HCT116 (cell line): ENCODE data around the gene FAM47E. TPM values are rescaled to one million over a fixed set of nuclear protein-coding genes. Genes with fewer than 3 reads are reported as not detected.

Experiments
- ATAC-seq: fragments of 200-7000 bp; cut with Tn5 transposase; 2 replicates; pipeline ENCODE4 v1.9.1; 2020; ENCODE audit warnings: mild to moderate bottlenecking, moderate library complexity
- BruUV-seq: library from RNA; stranded (reverse); fragments of 400-500 nt; replicated peaks from 2 replicates; lab custom pipeline; 2021; lab: Mats Ljungman, UMichigan
- CTCF ChIA-PET: fragments of 300-600 bp; sonication (Branson Sonifier 250); formaldehyde crosslinking; loops from one replicate; lab custom pipeline; 2021; ENCODE audit warnings: antibody characterized with exemption; lab: Charles Lee
- POLR2A ChIA-PET: fragments of 300-600, 350-600 bp; sonication (Branson Sonifier 250); formaldehyde crosslinking; loops from one replicate; lab custom pipeline; 2021; ENCODE audit warnings: antibody characterized with exemption; lab: Charles Lee
- RAD21 ChIA-PET, 2 experiments: fragments of 300-600 bp; sonication (Branson Sonifier 250); formaldehyde crosslinking; loops; one replicate each; lab custom pipeline; 2023; ENCODE audit warnings: low total read pairs in 2 of 2; ENCODE audit not compliant: uncharacterized antibody in 2 of 2, unreplicated experiment in 2 of 2, low non-redundant PET in 1 of 2; lab: Charles Lee
- DNase-seq: peaks from one replicate; pipeline ENCODE4 v3.0.0-alpha.2; 2010; ENCODE audit warnings: low read depth, low spot score
- H2AFZ ChIP-seq: fragments of 200-600 bp; shearing (Covaris generic), sonication (generic); 2 replicates; pipeline ENCODE4 v1.6.1; 2017; ENCODE audit warnings: low read depth, mixed run types, mixed read lengths, antibody characterized with exemption, low read length; ENCODE audit not compliant: poor library complexity, severe bottlenecking
- H3K27ac ChIP-seq: 2 replicates; pipeline ENCODE4 v1.5.1; 2012; ENCODE audit warnings: low read depth, low read length
- H3K27me3 ChIP-seq: fragments of 200-600 bp; sonication (generic); 2 replicates; pipeline ENCODE4 v1.6.1; 2016; ENCODE audit warnings: mixed run types, low read length, mixed read lengths; ENCODE audit not compliant: insufficient read depth
- H3K36me3 ChIP-seq, 2 experiments: fragments of 200-500 bp in 1 of 2; fragments of 200-600 bp in 1 of 2; sonication (Bioruptor generic) in 1 of 2; sonication (generic) in 1 of 2; 2 replicates each; pipeline versions ENCODE4 v1.5.1 to v1.6.1; 2014 to 2016; ENCODE audit warnings: low read length in 2 of 2, inconsistent platforms in 1 of 2, mixed read lengths in 1 of 2, mixed run types in 1 of 2; ENCODE audit not compliant: insufficient read depth in 2 of 2, control insufficient read depth in 1 of 2
- H3K4me1 ChIP-seq, 2 experiments: fragments of 200-600 bp in 1 of 2; sonication (generic) in 1 of 2; 2 replicates each; pipeline versions ENCODE4 v1.5.1 to v1.6.1; 2012 to 2017; ENCODE audit warnings: low read length in 2 of 2, inconsistent platforms in 1 of 2, mild to moderate bottlenecking in 1 of 2, mixed read lengths in 1 of 2, mixed run types in 1 of 2, moderate library complexity in 1 of 2; ENCODE audit not compliant: insufficient read depth in 2 of 2, control insufficient read depth in 1 of 2
- H3K4me2 ChIP-seq: fragments of 200-600 bp; sonication (generic); 2 replicates; pipeline ENCODE4 v1.6.1; 2017; ENCODE audit warnings: mixed run types, low read length, mixed read lengths
- H3K4me3 ChIP-seq, 2 experiments: fragments of 200-600 bp in 1 of 2; sonication (generic) in 1 of 2; replicated peaks in 1 of 2; 2 replicates each; pipeline ENCODE4 v1.5.1; 2011 to 2016; ENCODE audit warnings: low read length in 2 of 2, control low read depth in 1 of 2, low read depth in 1 of 2, mild to moderate bottlenecking in 1 of 2, mixed read lengths in 1 of 2, mixed run types in 1 of 2
- H3K79me2 ChIP-seq: fragments of 200-600 bp; sonication (generic); 2 replicates; pipeline ENCODE4 v1.6.1; 2017; ENCODE audit warnings: mild to moderate bottlenecking, mixed run types, low read length, moderate library complexity, mixed read lengths; ENCODE audit not compliant: insufficient read depth
- H3K9ac ChIP-seq: fragments of 200-600 bp; sonication (generic); 2 replicates; pipeline ENCODE4 v1.6.1; 2016; ENCODE audit warnings: low read length, mixed read lengths
- H3K9me2 ChIP-seq: fragments of 200-600 bp; sonication (generic), shearing (Covaris generic); 2 replicates; pipeline ENCODE4 v1.6.1; 2017; ENCODE audit warnings: mixed run types, mild to moderate bottlenecking, moderate library complexity; ENCODE audit not compliant: insufficient read depth
- H3K9me3 ChIP-seq, 2 experiments: fragments of 200-500 bp in 1 of 2; fragments of 200-600 bp in 1 of 2; sonication (Bioruptor generic) in 1 of 2; sonication (generic) in 1 of 2; 2 replicates each; pipeline ENCODE4 v1.6.1; 2014 to 2017; ENCODE audit warnings: low read length in 2 of 2, mixed read lengths in 2 of 2, inconsistent platforms in 1 of 2, low read depth in 1 of 2, mild to moderate bottlenecking in 1 of 2, mixed run types in 1 of 2, moderate library complexity in 1 of 2; ENCODE audit not compliant: control insufficient read depth in 1 of 2, insufficient read depth in 1 of 2
- H4K20me1 ChIP-seq: fragments of 200-600 bp; sonication (generic), shearing (Covaris generic); 2 replicates; pipeline ENCODE4 v1.6.1; 2017; ENCODE audit warnings: mixed run types, mild to moderate bottlenecking, moderate library complexity; ENCODE audit not compliant: insufficient read depth
- CBX3 ChIP-seq: IDR thresholded peaks from 2 replicates; pipeline ENCODE4 v1.6.1; 2012; ENCODE audit warnings: low read depth
- ELF1 ChIP-seq: IDR thresholded peaks from 2 replicates; pipeline ENCODE4 v1.6.1; 2012; ENCODE audit warnings: low read depth, borderline replicate concordance
- EZH2 ChIP-seq: fragments of 200-600 bp; sonication (generic); IDR thresholded peaks from 2 replicates; pipeline ENCODE4 v1.6.1; 2017; ENCODE audit warnings: antibody characterized with exemption, mixed run types
- FOSL1 ChIP-seq: IDR thresholded peaks from 2 replicates; pipeline ENCODE4 v1.6.1; 2012; ENCODE audit warnings: low read depth
- JUND ChIP-seq: IDR thresholded peaks from 2 replicates; pipeline ENCODE4 v1.6.1; 2012
- POLR2A ChIP-seq: IDR thresholded peaks from 2 replicates; pipeline ENCODE4 v1.7.0; 2011; ENCODE audit warnings: borderline replicate concordance; ENCODE audit not compliant: insufficient read depth, insufficient read length; ENCODE audit errors: extremely low read depth
- SP1 ChIP-seq: IDR thresholded peaks from 2 replicates; pipeline ENCODE4 v1.6.1; 2012; ENCODE audit warnings: low read depth
- SRF ChIP-seq: IDR thresholded peaks from 2 replicates; pipeline ENCODE4 v1.6.1; 2012; ENCODE audit warnings: low read depth
- TCF7L2 ChIP-seq: IDR thresholded peaks from 2 replicates; pipeline ENCODE4 v1.7.0; 2011; ENCODE audit warnings: borderline replicate concordance, inconsistent platforms; ENCODE audit not compliant: insufficient read depth, insufficient read length; ENCODE audit errors: extremely low read depth
- YY1 ChIP-seq: IDR thresholded peaks from 2 replicates; pipeline ENCODE4 v1.6.1; 2011; ENCODE audit warnings: low read length, low read depth, moderate library complexity, mild to moderate bottlenecking; ENCODE audit not compliant: insufficient replicate concordance; ENCODE audit errors: extremely low read depth
- ZFX ChIP-seq: fragments of 450-650 bp; IDR thresholded peaks from 2 replicates; pipeline ENCODE4 v1.6.1; 2017
- intact Hi-C: fragments of 100-400 bp; cut with micrococcal nuclease; formaldehyde crosslinking; loops from 2 replicates; pipeline ENCODE4 v1.10.0; 2022
- total RNA-seq: library from RNA; stranded (reverse); gene quantifications from one replicate; pipeline ENCODE4 v1.2.1, GENCODE V29; 2021; ENCODE audit not compliant: unreplicated experiment
- TF ChIP-seq, protein P1 (sequence below): IDR thresholded peaks from 2 replicates; pipeline ENCODE4 v1.6.1; 2012; ENCODE audit warnings: low read depth
- TF ChIP-seq, protein P2 (sequence below): IDR thresholded peaks from 2 replicates; pipeline ENCODE4 v1.6.1; 2011; ENCODE audit warnings: mild to moderate bottlenecking, low read length, moderate library complexity; ENCODE audit not compliant: insufficient replicate concordance; ENCODE audit errors: extremely low read depth
- TF ChIP-seq, protein P3 (sequence below), 3 experiments: fragments of 200-600 bp in 1 of 3; sonication (generic) in 1 of 3; IDR thresholded peaks in 2 of 3; conservative IDR thresholded peaks in 1 of 3; 2 replicates each; pipeline ENCODE4 v1.5.1; 2012 to 2017; ENCODE audit warnings: low read depth in 2 of 3, low read length in 2 of 3, antibody characterized with exemption in 1 of 3, borderline replicate concordance in 1 of 3, control low read depth in 1 of 3, mild to moderate bottlenecking in 1 of 3, mixed read lengths in 1 of 3, mixed run types in 1 of 3, moderate library complexity in 1 of 3; ENCODE audit not compliant: insufficient read depth in 1 of 3

Gene FAM47E
- total RNA-seq, 1 experiment from 2014 or later: 0.91 TPM

DNA sequence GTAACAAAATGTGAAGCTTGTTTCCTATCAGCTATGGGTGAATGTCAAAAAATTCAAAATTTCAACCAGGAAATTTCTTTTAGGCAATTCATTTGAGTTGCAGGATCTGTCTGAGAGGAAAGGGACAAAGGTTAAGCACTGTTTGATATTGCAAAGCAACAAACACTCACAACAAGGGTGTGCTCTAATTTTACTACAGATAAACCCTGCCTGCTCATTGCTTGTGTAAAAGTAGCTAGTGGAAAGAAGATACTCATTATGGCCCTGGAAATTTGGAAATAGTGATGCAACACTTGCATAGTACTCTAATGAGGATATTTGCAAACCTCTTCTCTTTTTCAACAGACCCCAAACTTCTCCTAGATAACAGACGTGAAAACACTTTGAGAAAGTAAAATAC lies 27.1 kb downstream of the FAM47E start:
- POLR2A ChIA-PET: no interaction called here
- no peaks in the 10 kb centered on the region for H3K36me3 ChIP-seq
- no peak for ATAC-seq

More for the DNA sequence above, 27.1 kb downstream of the FAM47E start:
- H3K9me3 ChIP-seq: no peaks in the 10 kb centered on the region
- TF ChIP-seq SRF: no peak
- no peak for TF ChIP-seq ZFX
- no peak for TF ChIP-seq SP1
- TF ChIP-seq, protein P1, sequence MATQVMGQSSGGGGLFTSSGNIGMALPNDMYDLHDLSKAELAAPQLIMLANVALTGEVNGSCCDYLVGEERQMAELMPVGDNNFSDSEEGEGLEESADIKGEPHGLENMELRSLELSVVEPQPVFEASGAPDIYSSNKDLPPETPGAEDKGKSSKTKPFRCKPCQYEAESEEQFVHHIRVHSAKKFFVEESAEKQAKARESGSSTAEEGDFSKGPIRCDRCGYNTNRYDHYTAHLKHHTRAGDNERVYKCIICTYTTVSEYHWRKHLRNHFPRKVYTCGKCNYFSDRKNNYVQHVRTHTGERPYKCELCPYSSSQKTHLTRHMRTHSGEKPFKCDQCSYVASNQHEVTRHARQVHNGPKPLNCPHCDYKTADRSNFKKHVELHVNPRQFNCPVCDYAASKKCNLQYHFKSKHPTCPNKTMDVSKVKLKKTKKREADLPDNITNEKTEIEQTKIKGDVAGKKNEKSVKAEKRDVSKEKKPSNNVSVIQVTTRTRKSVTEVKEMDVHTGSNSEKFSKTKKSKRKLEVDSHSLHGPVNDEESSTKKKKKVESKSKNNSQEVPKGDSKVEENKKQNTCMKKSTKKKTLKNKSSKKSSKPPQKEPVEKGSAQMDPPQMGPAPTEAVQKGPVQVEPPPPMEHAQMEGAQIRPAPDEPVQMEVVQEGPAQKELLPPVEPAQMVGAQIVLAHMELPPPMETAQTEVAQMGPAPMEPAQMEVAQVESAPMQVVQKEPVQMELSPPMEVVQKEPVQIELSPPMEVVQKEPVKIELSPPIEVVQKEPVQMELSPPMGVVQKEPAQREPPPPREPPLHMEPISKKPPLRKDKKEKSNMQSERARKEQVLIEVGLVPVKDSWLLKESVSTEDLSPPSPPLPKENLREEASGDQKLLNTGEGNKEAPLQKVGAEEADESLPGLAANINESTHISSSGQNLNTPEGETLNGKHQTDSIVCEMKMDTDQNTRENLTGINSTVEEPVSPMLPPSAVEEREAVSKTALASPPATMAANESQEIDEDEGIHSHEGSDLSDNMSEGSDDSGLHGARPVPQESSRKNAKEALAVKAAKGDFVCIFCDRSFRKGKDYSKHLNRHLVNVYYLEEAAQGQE: no peak
- no peak for TF ChIP-seq JUND
- TF ChIP-seq FOSL1: no peak
- no peak for TF ChIP-seq POLR2A
- no peak for TF ChIP-seq YY1
- TF ChIP-seq TCF7L2: no peak
- no peak for TF ChIP-seq CBX3
- no peak for TF ChIP-seq EZH2
- TF ChIP-seq ELF1: no peak
- TF ChIP-seq, protein P2, sequence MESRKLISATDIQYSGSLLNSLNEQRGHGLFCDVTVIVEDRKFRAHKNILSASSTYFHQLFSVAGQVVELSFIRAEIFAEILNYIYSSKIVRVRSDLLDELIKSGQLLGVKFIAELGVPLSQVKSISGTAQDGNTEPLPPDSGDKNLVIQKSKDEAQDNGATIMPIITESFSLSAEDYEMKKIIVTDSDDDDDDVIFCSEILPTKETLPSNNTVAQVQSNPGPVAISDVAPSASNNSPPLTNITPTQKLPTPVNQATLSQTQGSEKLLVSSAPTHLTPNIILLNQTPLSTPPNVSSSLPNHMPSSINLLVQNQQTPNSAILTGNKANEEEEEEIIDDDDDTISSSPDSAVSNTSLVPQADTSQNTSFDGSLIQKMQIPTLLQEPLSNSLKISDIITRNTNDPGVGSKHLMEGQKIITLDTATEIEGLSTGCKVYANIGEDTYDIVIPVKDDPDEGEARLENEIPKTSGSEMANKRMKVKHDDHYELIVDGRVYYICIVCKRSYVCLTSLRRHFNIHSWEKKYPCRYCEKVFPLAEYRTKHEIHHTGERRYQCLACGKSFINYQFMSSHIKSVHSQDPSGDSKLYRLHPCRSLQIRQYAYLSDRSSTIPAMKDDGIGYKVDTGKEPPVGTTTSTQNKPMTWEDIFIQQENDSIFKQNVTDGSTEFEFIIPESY: no peak
- TF ChIP-seq, protein P3, sequence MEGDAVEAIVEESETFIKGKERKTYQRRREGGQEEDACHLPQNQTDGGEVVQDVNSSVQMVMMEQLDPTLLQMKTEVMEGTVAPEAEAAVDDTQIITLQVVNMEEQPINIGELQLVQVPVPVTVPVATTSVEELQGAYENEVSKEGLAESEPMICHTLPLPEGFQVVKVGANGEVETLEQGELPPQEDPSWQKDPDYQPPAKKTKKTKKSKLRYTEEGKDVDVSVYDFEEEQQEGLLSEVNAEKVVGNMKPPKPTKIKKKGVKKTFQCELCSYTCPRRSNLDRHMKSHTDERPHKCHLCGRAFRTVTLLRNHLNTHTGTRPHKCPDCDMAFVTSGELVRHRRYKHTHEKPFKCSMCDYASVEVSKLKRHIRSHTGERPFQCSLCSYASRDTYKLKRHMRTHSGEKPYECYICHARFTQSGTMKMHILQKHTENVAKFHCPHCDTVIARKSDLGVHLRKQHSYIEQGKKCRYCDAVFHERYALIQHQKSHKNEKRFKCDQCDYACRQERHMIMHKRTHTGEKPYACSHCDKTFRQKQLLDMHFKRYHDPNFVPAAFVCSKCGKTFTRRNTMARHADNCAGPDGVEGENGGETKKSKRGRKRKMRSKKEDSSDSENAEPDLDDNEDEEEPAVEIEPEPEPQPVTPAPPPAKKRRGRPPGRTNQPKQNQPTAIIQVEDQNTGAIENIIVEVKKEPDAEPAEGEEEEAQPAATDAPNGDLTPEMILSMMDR (IDR thresholded peaks at IDR 0.05 in 2 of 3, conservative IDR thresholded peaks at IDR 0.05 in 1 of 3; ENCODE audit: borderline replicate concordance in 1 of 3, insufficient read depth in 1 of 3, low read depth in 2 of 3, low read length in 2 of 3): no peak
- H3K9me2 ChIP-seq: no peaks in the 10 kb centered on the region
- H4K20me1 ChIP-seq: no peaks in the 10 kb centered on the region
- RAD21 ChIA-PET: no interaction called here
- DNase-seq: no peak
- H3K4me1 ChIP-seq: no peaks in the 10 kb centered on the region
- no peak overlapping the region for H3K4me3 ChIP-seq
- CTCF ChIA-PET: interaction anchor here (1.2 kb wide), 1 partner anchor 99 kb away, joined by 4 read pairs; no protein-coding TSS in a partner anchor
- intact Hi-C loops: no loop called here
- BruUV-seq: no TSS peak
- no peak overlapping the region for H3K9ac ChIP-seq
- no peak overlapping the region for H2AFZ ChIP-seq
- H3K4me2 ChIP-seq: no peak overlapping the region
- no peaks in the 10 kb centered on the region for H3K79me2 ChIP-seq
- H3K27ac ChIP-seq: no peak overlapping the region
- no peaks in the 10 kb centered on the region for H3K27me3 ChIP-seq
